Measurements from ENCODE around the gene EMILIN1. TPM values are rescaled to one million over a fixed set of nuclear protein-coding genes. Genes with fewer than 3 reads are reported as not detected.

EMILIN1 gene
- total and polyA plus RNA-seq, 2 donors (not counting 1 experiment from before 2014, with no cell fraction given) = 0.24 to 0.52 TPM

DNA sequence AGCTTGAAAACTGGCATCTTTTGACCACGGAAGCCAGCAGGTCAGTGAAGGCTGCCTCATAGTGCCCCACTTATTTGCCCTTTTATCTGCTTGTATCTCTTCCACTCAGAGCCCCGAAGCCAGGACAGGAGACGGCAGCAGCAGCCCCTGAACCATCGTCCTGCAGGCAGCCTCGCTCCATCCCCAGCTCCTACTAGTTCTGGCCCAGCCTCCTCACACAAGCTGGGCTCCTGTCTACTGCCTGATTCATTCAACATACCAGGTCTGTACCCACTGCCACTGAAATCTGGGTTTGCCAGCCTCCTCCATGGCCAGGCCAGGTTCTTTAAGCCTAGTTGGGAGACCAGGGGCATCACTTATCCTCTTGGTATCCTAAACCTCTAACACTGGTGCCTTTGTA, 11.0 kb upstream of the EMILIN1 start:
- peaks cover 37% of the 10 kb centered on the region for H3K4me1 Mint-ChIP-seq
- ATAC-seq (ENCODE audit: low read depth) = no peak

DNA sequence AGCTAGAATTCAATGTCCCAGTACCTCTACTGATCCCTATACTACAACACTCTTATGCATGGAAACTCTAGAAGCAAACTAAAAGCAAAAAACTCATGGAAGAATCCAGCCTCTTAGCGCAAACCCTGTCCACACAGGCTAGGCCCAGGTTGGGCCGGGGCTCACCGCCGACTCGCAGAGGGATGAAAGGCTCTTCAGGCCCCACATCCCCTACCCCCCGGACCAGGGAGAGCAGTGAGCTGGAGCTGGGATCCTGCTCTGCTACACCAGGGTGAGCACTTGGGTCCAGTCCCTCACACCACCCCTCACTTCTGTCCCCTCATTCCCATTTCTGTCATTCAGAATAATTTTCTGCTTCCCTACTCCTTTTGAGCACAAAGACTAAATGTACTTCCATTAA, 9.0 kb upstream of the EMILIN1 start:
- no peaks in the 10 kb centered on the region for H3K27me3 ChIP-seq (replicated peaks in 1 of 4; ENCODE audit: control extremely low read depth in 1 of 4, control insufficient read depth in 3 of 4, insufficient read depth in 4 of 4, low read length in 3 of 4)
- no peak overlapping the region for H2AFZ ChIP-seq (ENCODE audit: insufficient read depth, low read depth, low read length, poor library complexity, severe bottlenecking)
- intact Hi-C loops (cut with micrococcal nuclease) = no loop called here
- H3K4me1 Mint-ChIP-seq = peaks cover 48% of the 10 kb centered on the region
- H4K20me1 ChIP-seq (ENCODE audit: control insufficient read depth, insufficient read depth, low read length, poor library complexity, severe bottlenecking) = peaks cover 17% of the 10 kb centered on the region
- TF ChIP-seq, protein P1, sequence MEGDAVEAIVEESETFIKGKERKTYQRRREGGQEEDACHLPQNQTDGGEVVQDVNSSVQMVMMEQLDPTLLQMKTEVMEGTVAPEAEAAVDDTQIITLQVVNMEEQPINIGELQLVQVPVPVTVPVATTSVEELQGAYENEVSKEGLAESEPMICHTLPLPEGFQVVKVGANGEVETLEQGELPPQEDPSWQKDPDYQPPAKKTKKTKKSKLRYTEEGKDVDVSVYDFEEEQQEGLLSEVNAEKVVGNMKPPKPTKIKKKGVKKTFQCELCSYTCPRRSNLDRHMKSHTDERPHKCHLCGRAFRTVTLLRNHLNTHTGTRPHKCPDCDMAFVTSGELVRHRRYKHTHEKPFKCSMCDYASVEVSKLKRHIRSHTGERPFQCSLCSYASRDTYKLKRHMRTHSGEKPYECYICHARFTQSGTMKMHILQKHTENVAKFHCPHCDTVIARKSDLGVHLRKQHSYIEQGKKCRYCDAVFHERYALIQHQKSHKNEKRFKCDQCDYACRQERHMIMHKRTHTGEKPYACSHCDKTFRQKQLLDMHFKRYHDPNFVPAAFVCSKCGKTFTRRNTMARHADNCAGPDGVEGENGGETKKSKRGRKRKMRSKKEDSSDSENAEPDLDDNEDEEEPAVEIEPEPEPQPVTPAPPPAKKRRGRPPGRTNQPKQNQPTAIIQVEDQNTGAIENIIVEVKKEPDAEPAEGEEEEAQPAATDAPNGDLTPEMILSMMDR (IDR thresholded peaks at IDR 0.05) = no peak
- no peak for TF ChIP-seq EZH2 (IDR thresholded peaks at IDR 0.05; ENCODE audit: borderline replicate concordance, insufficient read depth, low read depth, low read length, poor library complexity, severe bottlenecking)
- peak overlapping the region; percentile 11 for H3K27ac Mint-ChIP-seq
- H3K27me3 Mint-ChIP-seq = no peaks in the 10 kb centered on the region
- peak overlapping the region; percentile 47 for H3K4me3 Mint-ChIP-seq
- ATAC-seq (ENCODE audit: low read depth) = no peak
- H3K4me3 ChIP-seq (ENCODE audit: control extremely low read depth in 1 of 5, extremely low read depth in 1 of 5, insufficient read depth in 1 of 5, low read depth in 2 of 5, low read length in 4 of 5) = no peak overlapping the region
- H3K9me3 ChIP-seq (ENCODE audit: control extremely low read depth in 1 of 3, control insufficient read depth in 2 of 3, insufficient read depth in 1 of 3, low read length in 2 of 3) = no peaks in the 10 kb centered on the region
- DNase-seq = no peak
- 100% methylated on average over 6 of the region's 6 CpGs for WGBS (ENCODE audit: insufficient coverage)
- ChIA-PET POLR2A (no interaction called here), CTCF (no interaction called here)
- H3K36me3 ChIP-seq (replicated peaks in 1 of 2; ENCODE audit: control extremely low read depth in 1 of 2, control insufficient read depth in 1 of 2, extremely low read depth in 1 of 2, insufficient read depth in 2 of 2, low read length in 1 of 2) = peaks cover 6 to 35% of the 10 kb centered on the region in 2 experiments
- H3K27ac ChIP-seq (ENCODE audit: low read length in 2 of 2) = no peak overlapping the region
- no peak overlapping the region for H3K9ac ChIP-seq (ENCODE audit: low read length)
- H3K79me2 ChIP-seq (ENCODE audit: control insufficient read depth, insufficient read depth, low read length) = peaks cover 39% of the 10 kb centered on the region
- no peak overlapping the region for H3K4me2 ChIP-seq (replicated peaks; ENCODE audit: low read depth, low read length, poor library complexity, severe bottlenecking)
- H3K9me3 Mint-ChIP-seq (ENCODE audit: insufficient read depth) = no peaks in the 10 kb centered on the region
- H3K4me1 ChIP-seq (ENCODE audit: control insufficient read depth in 2 of 2, insufficient read depth in 2 of 2, low read length in 2 of 2) = peaks cover 20 to 28% of the 10 kb centered on the region in 2 donors

More for the DNA sequence above, 11.0 kb upstream of the EMILIN1 start:
- Mint-ChIP-seq H3K9me3 (ENCODE audit: insufficient read depth) (no peaks in the 10 kb centered on the region), H3K27me3 (no peaks in the 10 kb centered on the region), H3K27ac (no peak overlapping the region), H3K4me3 (no peak overlapping the region)
- Histone ChIP-seq H3K27ac (ENCODE audit: low read length in 2 of 2) (no peak overlapping the region), H3K4me2 (replicated peaks; ENCODE audit: low read depth, low read length, poor library complexity, severe bottlenecking) (no peak overlapping the region), H3K4me3 (ENCODE audit: control extremely low read depth in 1 of 5, extremely low read depth in 1 of 5, insufficient read depth in 1 of 5, low read depth in 2 of 5, low read length in 4 of 5) (no peak overlapping the region), H2AFZ (ENCODE audit: insufficient read depth, low read depth, low read length, poor library complexity, severe bottlenecking) (no peak overlapping the region), H3K9me3 (ENCODE audit: control extremely low read depth in 1 of 3, control insufficient read depth in 2 of 3, insufficient read depth in 1 of 3, low read length in 2 of 3) (no peaks in the 10 kb centered on the region), H3K27me3 (replicated peaks in 1 of 4; ENCODE audit: control extremely low read depth in 1 of 4, control insufficient read depth in 3 of 4, insufficient read depth in 4 of 4, low read length in 3 of 4) (no peaks in the 10 kb centered on the region), H3K4me1 (ENCODE audit: control insufficient read depth in 2 of 2, insufficient read depth in 2 of 2, low read length in 2 of 2) (peaks cover 19 to 25% of the 10 kb centered on the region in 2 donors), H3K9ac (ENCODE audit: low read length) (no peak overlapping the region), H3K36me3 (replicated peaks in 1 of 2; ENCODE audit: control extremely low read depth in 1 of 2, control insufficient read depth in 1 of 2, extremely low read depth in 1 of 2, insufficient read depth in 2 of 2, low read length in 1 of 2) (peaks cover 6 to 40% of the 10 kb centered on the region in 2 experiments), H3K79me2 (ENCODE audit: control insufficient read depth, insufficient read depth, low read length) (peaks cover 39% of the 10 kb centered on the region), H4K20me1 (ENCODE audit: control insufficient read depth, insufficient read depth, low read length, poor library complexity, severe bottlenecking) (peaks cover 17% of the 10 kb centered on the region)
- TF ChIP-seq, protein P1 (IDR thresholded peaks at IDR 0.05) = no peak
- TF ChIP-seq EZH2 (IDR thresholded peaks at IDR 0.05; ENCODE audit: borderline replicate concordance, insufficient read depth, low read depth, low read length, poor library complexity, severe bottlenecking) = no peak
- 93% methylated on average over 5 of the region's 5 CpGs for WGBS (ENCODE audit: insufficient coverage)
- DNase-seq = no peak
- POLR2A ChIA-PET = interaction anchor here (0.5 to 1.8 kb wide), 3 partner anchors 13 to 338 kb away, joined by 3 to 7 read pairs (median 6); partner anchors contain the start of gene AGBL5
- intact Hi-C loops (cut with micrococcal nuclease) = no loop called here
- CTCF ChIA-PET = no interaction called here
